Activated naive CD4-positive, alpha-beta T cell treated with anti-CD3 and anti-CD28 coated beads, Interleukin-2, amount 50 U/mL, for 24 hours (primary cell): ENCODE measurements around the gene CARD9.

Source experiments
- H3K27ac Mint-ChIP-seq: one replicate; pipeline ENCODE4 v1.8.0; 2021; ENCODE audit warnings: mild to moderate bottlenecking, mixed read lengths
- H3K27me3 Mint-ChIP-seq: one replicate; pipeline ENCODE4 v1.8.0; 2021; ENCODE audit warnings: mixed read lengths
- H3K36me3 Mint-ChIP-seq: one replicate; pipeline ENCODE4 v1.8.0; 2021; ENCODE audit warnings: mixed read lengths
- H3K4me1 Mint-ChIP-seq: one replicate; pipeline ENCODE4 v1.8.0; 2021; ENCODE audit warnings: mixed read lengths
- H3K4me3 Mint-ChIP-seq: one replicate; pipeline ENCODE4 v1.8.0; 2021; ENCODE audit warnings: mild to moderate bottlenecking, mixed read lengths
- H3K9me3 Mint-ChIP-seq: one replicate; pipeline ENCODE4 v1.8.0; 2021; ENCODE audit warnings: mixed read lengths

Gene CARD9

GRCh38 chr9:136341042-136341655, 32.3 kb downstream of the CARD9 start:
- Mint-ChIP-seq H3K4me3 (no peak overlapping the region), H3K4me1 (no peaks in the 10 kb centered on the region), H3K36me3 (no peaks in the 10 kb centered on the region), H3K27ac (no peak overlapping the region), H3K9me3 (no peaks in the 10 kb centered on the region), H3K27me3 (no peaks in the 10 kb centered on the region)

GRCh38 chr9:136340356-136341041, 33.0 kb downstream of the CARD9 start:
- no peaks in the 10 kb centered on the region for H3K27me3 Mint-ChIP-seq
- H3K36me3 Mint-ChIP-seq, result no peaks in the 10 kb centered on the region
- H3K27ac Mint-ChIP-seq, result no peak overlapping the region
- H3K4me1 Mint-ChIP-seq, result no peaks in the 10 kb centered on the region
- H3K4me3 Mint-ChIP-seq, result no peak overlapping the region
- no peaks in the 10 kb centered on the region for H3K9me3 Mint-ChIP-seq

DNA sequence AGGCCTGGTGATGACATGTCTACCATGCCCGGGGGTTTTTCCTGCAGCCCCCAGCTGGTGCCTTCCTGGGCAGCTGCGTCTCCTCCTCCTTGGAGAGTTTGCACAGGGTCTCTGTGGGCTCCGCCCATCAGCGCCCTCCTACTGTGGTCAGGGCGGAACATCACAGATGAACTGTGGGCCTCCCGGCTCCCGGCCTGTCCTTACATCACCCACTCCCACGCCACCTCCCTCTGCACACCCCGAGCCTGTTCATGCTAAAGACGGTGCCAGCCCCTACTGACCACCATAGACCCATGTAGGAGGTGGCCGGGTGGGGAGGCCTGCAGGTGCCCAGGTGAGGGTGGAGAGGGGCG, 33.5 kb downstream of the CARD9 start:
- no peaks in the 10 kb centered on the region for H3K4me1 Mint-ChIP-seq
- no peaks in the 10 kb centered on the region for H3K9me3 Mint-ChIP-seq
- H3K36me3 Mint-ChIP-seq, result no peaks in the 10 kb centered on the region
- H3K4me3 Mint-ChIP-seq, result no peak overlapping the region
- no peaks in the 10 kb centered on the region for H3K27me3 Mint-ChIP-seq
- no peak overlapping the region for H3K27ac Mint-ChIP-seq

DNA sequence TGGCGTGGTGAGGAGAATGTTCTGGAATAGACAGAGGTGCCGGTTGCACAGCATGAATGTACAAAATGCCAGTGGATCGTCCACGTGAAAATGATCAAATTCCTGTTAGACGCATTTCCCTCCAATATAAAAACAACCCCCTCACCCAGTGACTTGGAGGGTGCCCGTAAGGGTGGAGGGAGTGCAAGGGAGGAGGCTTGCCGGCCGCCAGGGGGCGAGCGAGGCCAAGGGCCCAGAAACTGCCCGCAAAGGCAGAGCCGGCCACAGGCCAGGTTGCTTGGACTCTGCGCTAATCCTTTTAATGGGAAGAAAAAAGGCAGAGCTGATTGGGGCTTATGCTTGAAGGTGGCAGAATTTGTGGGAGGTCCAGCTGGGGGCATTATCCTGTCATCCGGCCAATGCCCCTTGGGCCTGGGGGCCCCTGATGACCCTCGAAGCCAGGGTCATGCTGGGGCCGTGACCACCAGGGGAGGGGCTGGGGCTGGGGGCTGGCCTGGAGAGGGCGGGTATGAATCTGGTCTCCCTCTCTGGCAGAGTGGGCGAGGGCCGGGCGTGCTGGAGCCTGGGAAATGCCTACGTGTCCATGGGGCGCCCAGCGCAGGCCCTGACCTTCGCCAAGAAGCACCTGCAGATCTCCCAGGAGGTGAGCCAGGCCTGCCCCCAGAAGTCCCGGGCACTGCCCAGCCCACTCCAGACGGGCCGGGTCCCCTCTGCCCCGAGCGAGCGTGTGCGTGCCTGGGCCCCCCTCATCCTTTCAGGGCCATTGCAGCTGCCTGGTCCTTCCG, 34.1 kb downstream of the CARD9 start:
- H3K9me3 Mint-ChIP-seq, result no peaks in the 10 kb centered on the region
- no peak overlapping the region for H3K27ac Mint-ChIP-seq
- no peak overlapping the region for H3K4me3 Mint-ChIP-seq
- H3K36me3 Mint-ChIP-seq, result no peaks in the 10 kb centered on the region
- H3K4me1 Mint-ChIP-seq, result no peaks in the 10 kb centered on the region
- H3K27me3 Mint-ChIP-seq, result no peaks in the 10 kb centered on the region

DNA sequence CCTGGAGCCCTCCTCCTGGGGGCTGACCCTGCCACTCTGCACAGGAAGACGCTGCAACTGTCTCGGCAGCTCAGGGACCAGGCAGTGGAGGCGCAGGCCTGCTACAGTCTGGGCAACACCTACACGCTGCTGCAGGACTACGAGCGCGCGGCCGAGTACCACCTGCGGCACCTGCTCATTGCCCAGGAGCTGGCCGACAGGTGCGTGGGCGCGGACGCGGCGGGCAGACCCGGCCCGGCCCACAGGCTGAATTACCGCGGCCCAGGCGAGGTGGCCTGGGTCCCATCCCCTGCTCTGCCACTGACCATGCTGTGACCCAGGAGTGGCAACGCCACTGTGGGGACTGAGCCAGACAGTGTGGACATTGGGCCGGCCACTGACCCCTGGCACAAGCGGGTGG, 35.0 kb downstream of the CARD9 start:
- Mint-ChIP-seq H3K36me3 (no peaks in the 10 kb centered on the region), H3K4me3 (no peak overlapping the region)

DNA sequence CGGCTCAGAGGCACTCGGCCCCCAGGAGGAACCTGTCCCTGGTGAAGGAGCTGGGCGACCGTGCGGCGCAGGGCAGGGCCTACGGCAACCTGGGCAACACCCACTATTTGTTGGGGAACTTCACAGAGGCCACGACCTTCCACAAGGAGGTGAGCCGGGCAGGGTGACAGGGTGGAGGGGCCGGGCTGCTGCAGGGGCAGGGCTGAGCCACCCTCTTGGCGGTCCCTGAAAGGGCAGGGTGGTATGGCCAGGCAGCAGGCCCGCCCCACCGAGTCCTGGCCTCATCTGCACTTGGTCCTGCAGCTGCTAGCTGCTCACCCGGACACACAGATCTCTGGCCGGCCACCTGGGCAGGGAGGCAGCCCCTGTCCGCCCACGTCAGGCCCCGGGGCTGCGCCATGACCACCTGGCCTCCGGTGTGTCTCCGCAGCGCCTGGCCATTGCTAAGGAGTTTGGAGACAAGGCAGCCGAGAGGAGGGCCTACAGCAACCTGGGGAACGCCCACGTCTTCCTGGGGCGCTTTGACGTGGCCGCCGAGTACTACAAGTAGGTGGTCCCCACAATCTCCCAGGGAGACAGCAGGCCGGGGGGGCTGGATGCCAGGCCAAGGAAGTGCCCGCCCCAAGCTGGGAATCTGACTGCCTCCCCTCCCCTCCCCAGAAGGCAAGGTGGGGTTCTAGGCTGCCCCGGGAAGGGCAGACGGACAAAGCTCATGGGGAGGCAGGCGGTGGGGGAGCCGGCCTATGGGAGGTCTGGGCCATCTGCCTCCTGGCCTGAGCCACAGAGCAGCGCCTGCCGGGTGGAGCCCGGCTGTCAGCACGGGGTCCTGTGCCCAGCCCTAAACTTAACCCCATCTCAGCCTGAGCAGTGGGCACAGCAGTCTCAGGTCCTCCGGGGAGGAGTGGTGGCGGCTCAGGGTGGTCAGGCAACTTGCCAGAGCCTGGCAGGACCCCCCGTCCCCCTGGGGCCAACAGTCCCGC, 35.8 kb downstream of the CARD9 start:
- no peak overlapping the region for H3K4me3 Mint-ChIP-seq

More for the DNA sequence above, 35.0 kb downstream of the CARD9 start:
- Mint-ChIP-seq H3K4me1 (no peaks in the 10 kb centered on the region), H3K9me3 (no peaks in the 10 kb centered on the region), H3K27ac (no peak overlapping the region), H3K27me3 (no peaks in the 10 kb centered on the region)

GRCh38 chr9:136336881-136337280, 36.6 kb downstream of the CARD9 start:
- Mint-ChIP-seq H3K27ac (no peak overlapping the region), H3K27me3 (no peaks in the 10 kb centered on the region), H3K4me3 (no peak overlapping the region), H3K4me1 (no peaks in the 10 kb centered on the region), H3K36me3 (no peaks in the 10 kb centered on the region), H3K9me3 (no peaks in the 10 kb centered on the region)

More for the DNA sequence above, 35.8 kb downstream of the CARD9 start:
- Mint-ChIP-seq H3K9me3 (no peaks in the 10 kb centered on the region), H3K27ac (no peak overlapping the region), H3K36me3 (no peaks in the 10 kb centered on the region), H3K4me1 (no peaks in the 10 kb centered on the region), H3K27me3 (no peaks in the 10 kb centered on the region)

GRCh38 chr9:136336156-136336870, 37.2 kb downstream of the CARD9 start:
- H3K36me3 Mint-ChIP-seq, result no peaks in the 10 kb centered on the region
- no peak overlapping the region for H3K4me3 Mint-ChIP-seq
- no peak overlapping the region for H3K27ac Mint-ChIP-seq
- no peaks in the 10 kb centered on the region for H3K4me1 Mint-ChIP-seq
- no peaks in the 10 kb centered on the region for H3K9me3 Mint-ChIP-seq
- no peaks in the 10 kb centered on the region for H3K27me3 Mint-ChIP-seq

- no peak overlapping the region for H3K4me3 Mint-ChIP-seq
Observed at GRCh38 chr9:136335296-136336155, 37.9 kb downstream of the CARD9 start.

DNA sequence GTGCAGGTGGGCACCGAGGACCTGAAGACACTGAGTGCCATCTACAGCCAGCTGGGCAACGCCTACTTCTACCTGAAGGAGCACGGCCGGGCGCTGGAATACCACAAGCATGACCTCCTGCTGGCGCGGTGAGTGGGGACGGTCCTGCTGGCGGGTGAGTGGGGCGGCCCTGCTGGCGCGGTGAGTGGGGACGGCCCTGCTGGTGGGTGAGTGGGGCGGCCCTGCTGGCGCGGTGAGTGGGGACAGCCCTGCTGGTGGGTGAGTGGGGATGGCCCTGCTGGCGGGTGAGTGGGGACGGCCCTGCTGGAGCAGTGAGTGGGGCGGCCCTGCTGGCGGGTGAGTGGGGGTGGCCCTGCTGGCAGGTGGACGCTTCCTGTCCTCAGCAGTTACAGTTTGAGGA, 38.9 kb downstream of the CARD9 start:
- no peaks in the 10 kb centered on the region for H3K36me3 Mint-ChIP-seq
- no peak overlapping the region for H3K27ac Mint-ChIP-seq
- no peaks in the 10 kb centered on the region for H3K9me3 Mint-ChIP-seq
- H3K4me3 Mint-ChIP-seq, result no peak overlapping the region
- H3K4me1 Mint-ChIP-seq, result no peaks in the 10 kb centered on the region
- no peaks in the 10 kb centered on the region for H3K27me3 Mint-ChIP-seq

More at GRCh38 chr9:136335296-136336155, 37.9 kb downstream of the CARD9 start:
- Mint-ChIP-seq H3K27me3 (no peaks in the 10 kb centered on the region), H3K27ac (no peak overlapping the region), H3K36me3 (no peaks in the 10 kb centered on the region), H3K4me1 (no peaks in the 10 kb centered on the region), H3K9me3 (no peaks in the 10 kb centered on the region)

- Mint-ChIP-seq H3K27ac (no peak overlapping the region), H3K9me3 (no peaks in the 10 kb centered on the region), H3K4me3 (no peak overlapping the region), H3K27me3 (no peaks in the 10 kb centered on the region), H3K4me1 (peaks cover 4% of the 10 kb centered on the region), H3K36me3 (no peaks in the 10 kb centered on the region)
Observed at GRCh38 chr9:136333486-136333885, 40.0 kb downstream of the CARD9 start.

DNA sequence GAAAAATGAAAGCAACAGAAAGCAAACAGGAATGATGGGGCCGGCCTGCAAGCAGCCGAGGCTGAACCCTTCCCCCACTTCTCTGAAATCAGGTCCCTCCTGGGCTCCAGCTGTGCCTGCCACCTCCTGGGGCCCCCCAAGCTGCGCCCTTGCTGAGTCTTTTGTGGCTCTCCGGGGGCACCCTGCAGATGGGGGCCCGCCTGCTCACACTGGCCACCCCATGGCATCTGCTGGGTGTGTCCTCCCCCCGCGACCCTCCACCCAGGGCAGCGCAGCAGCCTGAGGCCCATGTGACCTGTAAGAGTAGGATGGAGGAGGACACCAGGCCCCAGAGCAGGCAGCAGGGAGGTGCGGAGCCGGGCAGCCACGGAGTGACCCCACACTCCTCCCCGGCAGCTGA, 40.4 kb downstream of the CARD9 start:
- Mint-ChIP-seq H3K4me1 (peaks cover 4% of the 10 kb centered on the region), H3K36me3 (no peaks in the 10 kb centered on the region), H3K27ac (no peak overlapping the region), H3K9me3 (no peaks in the 10 kb centered on the region), H3K4me3 (no peak overlapping the region), H3K27me3 (no peaks in the 10 kb centered on the region)

DNA sequence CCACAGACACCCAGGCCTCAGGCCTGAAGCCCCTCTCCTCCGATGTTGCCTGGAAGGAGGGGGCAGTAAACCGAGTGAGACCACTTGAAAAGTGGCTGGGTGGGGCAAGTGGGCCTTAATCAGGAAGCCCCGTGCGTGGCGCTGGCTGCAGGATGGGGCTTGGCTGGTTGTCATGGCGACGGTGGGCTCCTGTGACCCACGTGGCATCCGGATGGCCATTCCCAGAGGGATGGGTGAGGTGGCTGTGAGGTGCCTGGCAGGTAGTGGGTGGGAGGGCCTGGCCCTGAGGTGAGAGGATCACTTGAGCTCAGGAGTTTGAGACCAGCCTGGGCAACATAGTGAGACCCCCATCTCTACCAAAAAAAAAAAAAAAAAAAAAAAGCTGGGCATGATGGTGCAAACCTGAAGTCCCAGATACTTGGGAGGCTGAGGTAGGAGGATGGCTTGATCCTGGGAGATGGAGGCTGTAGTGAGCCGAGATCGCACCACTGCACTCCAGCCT, 40.9 kb downstream of the CARD9 start:
- Mint-ChIP-seq H3K4me1 (peaks cover 4% of the 10 kb centered on the region), H3K36me3 (no peaks in the 10 kb centered on the region), H3K27me3 (no peaks in the 10 kb centered on the region), H3K27ac (no peak overlapping the region), H3K9me3 (no peaks in the 10 kb centered on the region), H3K4me3 (no peak overlapping the region)
